ENCODE measurements around the gene GDA.

The GDA gene

DNA sequence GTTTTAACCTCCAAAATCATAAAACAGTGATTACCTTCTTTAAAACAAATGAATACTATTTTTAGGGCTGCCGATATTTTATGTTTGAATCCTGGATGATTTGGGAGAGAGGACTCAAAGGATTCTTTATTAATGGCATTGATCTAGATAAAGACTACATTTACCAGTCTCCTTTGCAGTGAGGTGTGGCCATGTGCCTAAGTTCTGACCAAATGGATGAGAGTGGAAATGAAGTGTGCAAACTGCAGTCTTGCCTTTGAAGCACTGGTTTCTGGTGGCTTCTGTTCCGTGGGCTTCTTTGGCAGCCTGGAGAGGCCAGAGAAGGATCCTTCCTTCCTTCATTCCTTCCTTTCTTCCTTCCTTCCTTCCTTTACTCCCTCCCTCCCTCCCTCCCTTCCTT, 24.3 kb upstream of the GDA start:
- Histone ChIP-seq H3K36me3 (replicated peaks; ENCODE audit: low read depth, low read length) (no peaks in the 10 kb centered on the region), H4K20me1 (ENCODE audit: insufficient read depth, low read length) (no peaks in the 10 kb centered on the region), H3K27ac (ENCODE audit: low read length) (no peak overlapping the region), H3K79me2 (ENCODE audit: low read length) (no peaks in the 10 kb centered on the region), H3K4me1 (ENCODE audit: low read length) (no peaks in the 10 kb centered on the region), H3K4me2 (ENCODE audit: low read length) (no peak overlapping the region), H3K27me3 (ENCODE audit: low read depth, low read length) (no peaks in the 10 kb centered on the region), H3K4me3 (ENCODE audit: low read length) (no peak overlapping the region), H3K9ac (ENCODE audit: low read length) (no peak overlapping the region), H3K9me3 (ENCODE audit: insufficient read depth, low read length) (no peaks in the 10 kb centered on the region), H2AFZ (ENCODE audit: low read depth, low read length) (no peak overlapping the region)
- TF ChIP-seq, protein P1, sequence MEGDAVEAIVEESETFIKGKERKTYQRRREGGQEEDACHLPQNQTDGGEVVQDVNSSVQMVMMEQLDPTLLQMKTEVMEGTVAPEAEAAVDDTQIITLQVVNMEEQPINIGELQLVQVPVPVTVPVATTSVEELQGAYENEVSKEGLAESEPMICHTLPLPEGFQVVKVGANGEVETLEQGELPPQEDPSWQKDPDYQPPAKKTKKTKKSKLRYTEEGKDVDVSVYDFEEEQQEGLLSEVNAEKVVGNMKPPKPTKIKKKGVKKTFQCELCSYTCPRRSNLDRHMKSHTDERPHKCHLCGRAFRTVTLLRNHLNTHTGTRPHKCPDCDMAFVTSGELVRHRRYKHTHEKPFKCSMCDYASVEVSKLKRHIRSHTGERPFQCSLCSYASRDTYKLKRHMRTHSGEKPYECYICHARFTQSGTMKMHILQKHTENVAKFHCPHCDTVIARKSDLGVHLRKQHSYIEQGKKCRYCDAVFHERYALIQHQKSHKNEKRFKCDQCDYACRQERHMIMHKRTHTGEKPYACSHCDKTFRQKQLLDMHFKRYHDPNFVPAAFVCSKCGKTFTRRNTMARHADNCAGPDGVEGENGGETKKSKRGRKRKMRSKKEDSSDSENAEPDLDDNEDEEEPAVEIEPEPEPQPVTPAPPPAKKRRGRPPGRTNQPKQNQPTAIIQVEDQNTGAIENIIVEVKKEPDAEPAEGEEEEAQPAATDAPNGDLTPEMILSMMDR (IDR thresholded peaks at IDR 0.05; ENCODE audit: low read depth, low read length): no peak

DNA sequence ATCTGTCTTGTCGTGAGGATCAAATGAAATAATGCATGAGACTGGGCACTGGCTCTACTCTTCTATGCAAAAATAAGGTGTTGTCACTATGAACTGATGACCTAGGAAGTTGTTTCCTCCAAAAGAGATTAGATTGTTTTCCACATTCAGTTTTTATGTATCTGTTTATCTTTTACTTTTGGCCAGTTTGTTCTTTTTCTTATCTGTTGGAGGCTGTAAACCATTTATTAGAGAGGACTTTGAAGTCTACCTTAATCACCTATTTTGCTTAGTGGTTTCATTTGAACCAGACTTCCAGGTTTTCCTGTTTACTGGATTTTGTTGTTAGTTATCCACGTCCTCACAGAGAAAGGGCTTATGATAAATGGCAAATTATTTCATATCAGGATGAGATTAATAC, 21.5 kb upstream of the GDA start:
- no peak overlapping the region for H2AFZ ChIP-seq (ENCODE audit: low read depth, low read length)
- no peaks in the 10 kb centered on the region for H3K9me3 ChIP-seq (ENCODE audit: insufficient read depth, low read length)
- no peaks in the 10 kb centered on the region for H3K27me3 ChIP-seq (ENCODE audit: low read depth, low read length)
- H3K27ac ChIP-seq (ENCODE audit: low read length): no peak overlapping the region
- H4K20me1 ChIP-seq (ENCODE audit: insufficient read depth, low read length): no peaks in the 10 kb centered on the region
- no peaks in the 10 kb centered on the region for H3K79me2 ChIP-seq (ENCODE audit: low read length)
- no peak overlapping the region for H3K4me3 ChIP-seq (ENCODE audit: low read length)
- no peaks in the 10 kb centered on the region for H3K4me1 ChIP-seq (ENCODE audit: low read length)
- H3K4me2 ChIP-seq (ENCODE audit: low read length): no peak overlapping the region
- H3K9ac ChIP-seq (ENCODE audit: low read length): no peak overlapping the region
- TF ChIP-seq, protein P1 (IDR thresholded peaks at IDR 0.05; ENCODE audit: low read depth, low read length): no peak
- TF ChIP-seq EZH2phosphoT487 (IDR thresholded peaks at IDR 0.05; ENCODE audit: low read depth): no peak
- no peaks in the 10 kb centered on the region for H3K36me3 ChIP-seq (replicated peaks; ENCODE audit: low read depth, low read length)

DNA sequence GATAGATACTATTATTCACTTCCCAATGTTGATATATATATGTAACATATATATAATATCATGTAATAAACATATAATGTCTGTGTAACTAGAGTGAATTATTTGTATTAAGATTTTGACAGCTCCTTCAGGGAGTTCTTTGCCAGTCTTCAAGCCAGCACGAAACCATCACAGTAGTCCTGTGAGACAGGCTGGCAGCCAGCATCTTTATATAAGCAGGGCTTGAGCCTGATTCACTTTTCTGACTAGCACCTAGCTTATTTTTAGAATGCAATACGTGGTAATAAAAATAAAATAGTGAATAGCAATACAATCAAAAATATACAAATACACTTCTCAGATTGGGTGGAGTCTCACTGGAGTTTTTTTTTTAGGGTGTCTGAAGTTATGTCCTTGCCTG, 20.7 kb upstream of the GDA start:
- no peak overlapping the region for H3K4me2 ChIP-seq (ENCODE audit: low read length)
- no peaks in the 10 kb centered on the region for H3K36me3 ChIP-seq (replicated peaks; ENCODE audit: low read depth, low read length)
- H3K79me2 ChIP-seq (ENCODE audit: low read length): no peaks in the 10 kb centered on the region
- TF ChIP-seq EZH2phosphoT487 (IDR thresholded peaks at IDR 0.05; ENCODE audit: low read depth): no peak
- TF ChIP-seq, protein P1 (IDR thresholded peaks at IDR 0.05; ENCODE audit: low read depth, low read length): no peak
- no peaks in the 10 kb centered on the region for H3K27me3 ChIP-seq (ENCODE audit: low read depth, low read length)
- H3K27ac ChIP-seq (ENCODE audit: low read length): no peak overlapping the region
- H4K20me1 ChIP-seq (ENCODE audit: insufficient read depth, low read length): no peaks in the 10 kb centered on the region
- no peak overlapping the region for H3K4me3 ChIP-seq (ENCODE audit: low read length)
- no peaks in the 10 kb centered on the region for H3K9me3 ChIP-seq (ENCODE audit: insufficient read depth, low read length)
- H2AFZ ChIP-seq (ENCODE audit: low read depth, low read length): no peak overlapping the region
- no peak overlapping the region for H3K9ac ChIP-seq (ENCODE audit: low read length)
- no peaks in the 10 kb centered on the region for H3K4me1 ChIP-seq (ENCODE audit: low read length)

DNA sequence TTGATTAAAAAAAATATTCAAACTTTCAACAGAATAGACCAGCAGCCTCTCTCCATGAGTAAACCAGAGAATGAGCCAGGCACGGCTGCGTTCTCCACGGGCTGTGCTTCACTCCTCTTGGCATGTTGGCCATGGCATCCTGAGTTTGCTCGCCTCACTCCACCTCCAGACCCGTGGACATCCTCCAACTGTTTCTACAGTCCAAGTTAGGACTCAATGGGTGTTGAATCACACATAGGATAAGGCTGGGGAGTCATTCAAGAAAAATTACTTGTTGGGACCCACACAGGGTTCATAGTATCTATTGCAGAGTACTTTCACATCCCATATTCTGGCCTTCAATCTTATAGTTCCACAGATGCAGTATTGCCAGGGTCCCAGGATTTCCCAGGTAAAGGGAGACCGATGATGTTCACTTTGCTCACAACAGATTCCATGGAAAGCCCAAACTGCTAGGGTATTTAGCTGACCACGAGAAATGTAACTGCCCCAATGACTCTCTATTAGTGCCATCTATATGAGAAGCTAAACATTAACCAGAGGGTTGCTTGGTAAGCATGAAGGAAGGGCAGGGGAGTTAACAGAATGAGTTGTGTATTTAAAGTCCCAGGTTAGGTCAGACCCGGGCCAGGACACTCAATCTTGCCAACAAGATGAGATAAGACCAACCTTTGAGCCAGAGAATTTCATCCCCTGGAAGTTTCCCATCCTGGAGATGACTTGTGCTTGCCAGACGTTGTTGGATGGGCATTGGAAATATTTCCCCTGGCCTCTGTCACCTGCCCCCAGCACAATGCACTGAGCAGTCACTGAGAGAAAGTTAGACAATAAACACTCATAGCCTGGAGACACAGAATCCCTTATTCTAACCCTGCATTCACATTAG, 19.7 kb upstream of the GDA start:
- H3K27ac ChIP-seq (ENCODE audit: low read length): no peak overlapping the region
- no peak overlapping the region for H3K4me3 ChIP-seq (ENCODE audit: low read length)
- H3K27me3 ChIP-seq (ENCODE audit: low read depth, low read length): no peaks in the 10 kb centered on the region
- no peak overlapping the region for H3K9ac ChIP-seq (ENCODE audit: low read length)
- TF ChIP-seq EZH2phosphoT487 (IDR thresholded peaks at IDR 0.05; ENCODE audit: low read depth): no peak
- TF ChIP-seq, protein P1 (IDR thresholded peaks at IDR 0.05; ENCODE audit: low read depth, low read length): no peak
- H3K36me3 ChIP-seq (replicated peaks; ENCODE audit: low read depth, low read length): no peaks in the 10 kb centered on the region
- no peaks in the 10 kb centered on the region for H3K9me3 ChIP-seq (ENCODE audit: insufficient read depth, low read length)
- no peak overlapping the region for H2AFZ ChIP-seq (ENCODE audit: low read depth, low read length)
- no peaks in the 10 kb centered on the region for H3K79me2 ChIP-seq (ENCODE audit: low read length)
- H3K4me2 ChIP-seq (ENCODE audit: low read length): no peak overlapping the region
- no peaks in the 10 kb centered on the region for H4K20me1 ChIP-seq (ENCODE audit: insufficient read depth, low read length)
- H3K4me1 ChIP-seq (ENCODE audit: low read length): no peaks in the 10 kb centered on the region
